A673 (cell line): ENCODE measurements around the gene RCAN3.

ENCODE experiments used
- CTCF ChIP-seq: fragments of 300-800, 200-600 bp; sonication (generic); conservative IDR thresholded peaks from 2 replicates; pipeline ENCODE4 v1.5.1; 2017; ENCODE audit warnings: low read depth, mild to moderate bottlenecking, antibody characterized with exemption, low read length, moderate library complexity, mixed read lengths
- EZH2 ChIP-seq: fragments of 200-600 bp; sonication (generic); IDR thresholded peaks from 2 replicates; pipeline ENCODE4 v1.6.1; 2017; ENCODE audit warnings: borderline replicate concordance, low read depth, mild to moderate bottlenecking, mixed read lengths, antibody characterized with exemption, low read length; ENCODE audit not compliant: poor library complexity, severe bottlenecking

GRCh38 chr1:24491577-24492360 lies 10.9 kb upstream of the RCAN3 start:
- no peak for TF ChIP-seq CTCF
- no peak for TF ChIP-seq EZH2
